ENCODE results near the gene BLMH. TPM values are rescaled to one million over a fixed set of nuclear protein-coding genes. Genes with fewer than 3 reads are reported as not detected.

BLMH gene
- total and polyA plus RNA-seq, 9 of the 15 experiments (the other 6 are each of a cell fraction or from before 2014, with no cell fraction given), result 26.0 to 118 (median 67.3) TPM

DNA sequence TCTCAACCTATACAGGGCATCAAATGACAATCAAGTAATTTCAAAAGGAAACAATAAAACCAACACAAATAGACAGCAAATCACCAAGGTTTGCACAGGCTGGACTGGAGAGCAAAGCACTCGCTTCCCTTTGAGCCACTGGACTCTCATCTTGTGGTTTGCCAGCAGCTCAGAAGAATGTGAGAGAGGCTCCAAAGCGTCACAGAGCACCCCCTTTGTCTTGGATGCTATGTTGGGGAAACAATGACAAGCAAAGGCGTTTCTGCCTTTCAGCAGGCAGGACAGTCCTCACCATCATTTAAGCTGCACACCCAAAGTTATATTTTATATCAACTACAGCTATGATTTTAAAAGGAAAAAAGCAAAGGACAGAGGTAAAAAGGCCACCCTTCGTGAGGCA is 69.5 kb downstream of the BLMH start:
- 26% methylated on average over 4 of the region's 4 CpGs for WGBS (ENCODE audit: insufficient coverage, low coverage, missing lambda C conversion rate)
- Histone ChIP-seq H2AFZ (ENCODE audit: low read depth, low read length) (no peak overlapping the region), H3K4me1 (replicated peaks in 1 of 2; ENCODE audit: control insufficient read depth in 2 of 2, insufficient read depth in 2 of 2, low read length in 2 of 2) (peaks cover 14 to 16% of the 10 kb centered on the region in 2 experiments; a peak in 4 of 5 replicates), H3K9me3 (replicated peaks; ENCODE audit: control insufficient read depth, insufficient read depth, low read depth, low read length) (no peaks in the 10 kb centered on the region), H4K20me1 (replicated peaks; ENCODE audit: control insufficient read depth, insufficient read depth, low read length) (no peaks in the 10 kb centered on the region), H3K4me2 (ENCODE audit: insufficient read depth, low read length) (no peak overlapping the region), H3K79me2 (ENCODE audit: control insufficient read depth, insufficient read depth, low read length) (no peaks in the 10 kb centered on the region), H3K9ac (ENCODE audit: insufficient read depth in 1 of 2, low read depth in 2 of 2, low read length in 2 of 2) (no peak overlapping the region), H3K36me3 (ENCODE audit: control insufficient read depth, insufficient read depth, low read length) (no peaks in the 10 kb centered on the region), H3K4me3 (no peak overlapping the region), H3K27ac (ENCODE audit: extremely low read depth, low read depth, low read length) (no peak overlapping the region), H3K9me1 (ENCODE audit: control insufficient read depth, insufficient read depth, low read length) (no peaks in the 10 kb centered on the region), H3K27me3 (ENCODE audit: control insufficient read depth in 2 of 2, insufficient read depth in 2 of 2, low read length in 2 of 2) (peaks cover 2 to 5% of the 10 kb centered on the region in 2 experiments; a peak in 3 of 5 replicates)
- no TSS peak for BruUV-seq (replicated peaks)
- intact Hi-C loops (cut with micrococcal nuclease), result no loop called here
- CTCF ChIA-PET (ENCODE audit: low intra/inter-chr PET ratio), result interaction anchor here (0.6 kb wide), 1 partner anchor 48 kb away, joined by 3 read pairs; no protein-coding TSS in a partner anchor
- in situ Hi-C loops (cut with MboI), result no loop called here
- DNase-seq (ENCODE audit: extremely low read depth in 1 of 4, low spot score in 3 of 4) (no peak), ATAC-seq (no peak), FAIRE-seq (no peak)
- POLR2A ChIA-PET, result interaction anchor here (0.6 to 1.3 kb wide), 6 partner anchors 9 to 103 kb away, joined by 3 to 12 read pairs (median 3); no protein-coding TSS in a partner anchor
- TF ChIP-seq POLR2AphosphoS2 (IDR thresholded peaks at IDR 0.05; ENCODE audit: low read length) (no peak), CREM (IDR thresholded peaks at IDR 0.05; ENCODE audit: low read depth) (no peak), MXI1 (IDR thresholded peaks at IDR 0.05; ENCODE audit: low read depth, low read length) (no peak), FOXK2 (conservative IDR thresholded peaks at IDR 0.05 in 1 of 2, IDR thresholded peaks at IDR 0.05 in 1 of 2; ENCODE audit: low read depth in 2 of 2) (no peak), ZBTB7A (IDR thresholded peaks at IDR 0.05; ENCODE audit: borderline replicate concordance, control insufficient read depth, low read depth, low read length) (no peak), NR2C2 (CRISPR knock-in tag; IDR thresholded peaks at IDR 0.05) (no peak), NR2C2 (tag; IDR thresholded peaks at IDR 0.05) (no peak), FOXK1 (CRISPR knock-in tag; IDR thresholded peaks at IDR 0.05; ENCODE audit: borderline replicate concordance) (no peak), SMAD2 (IDR thresholded peaks at IDR 0.05; ENCODE audit: low read depth, low read length) (no peak)
- TF ChIP-seq, protein P1, sequence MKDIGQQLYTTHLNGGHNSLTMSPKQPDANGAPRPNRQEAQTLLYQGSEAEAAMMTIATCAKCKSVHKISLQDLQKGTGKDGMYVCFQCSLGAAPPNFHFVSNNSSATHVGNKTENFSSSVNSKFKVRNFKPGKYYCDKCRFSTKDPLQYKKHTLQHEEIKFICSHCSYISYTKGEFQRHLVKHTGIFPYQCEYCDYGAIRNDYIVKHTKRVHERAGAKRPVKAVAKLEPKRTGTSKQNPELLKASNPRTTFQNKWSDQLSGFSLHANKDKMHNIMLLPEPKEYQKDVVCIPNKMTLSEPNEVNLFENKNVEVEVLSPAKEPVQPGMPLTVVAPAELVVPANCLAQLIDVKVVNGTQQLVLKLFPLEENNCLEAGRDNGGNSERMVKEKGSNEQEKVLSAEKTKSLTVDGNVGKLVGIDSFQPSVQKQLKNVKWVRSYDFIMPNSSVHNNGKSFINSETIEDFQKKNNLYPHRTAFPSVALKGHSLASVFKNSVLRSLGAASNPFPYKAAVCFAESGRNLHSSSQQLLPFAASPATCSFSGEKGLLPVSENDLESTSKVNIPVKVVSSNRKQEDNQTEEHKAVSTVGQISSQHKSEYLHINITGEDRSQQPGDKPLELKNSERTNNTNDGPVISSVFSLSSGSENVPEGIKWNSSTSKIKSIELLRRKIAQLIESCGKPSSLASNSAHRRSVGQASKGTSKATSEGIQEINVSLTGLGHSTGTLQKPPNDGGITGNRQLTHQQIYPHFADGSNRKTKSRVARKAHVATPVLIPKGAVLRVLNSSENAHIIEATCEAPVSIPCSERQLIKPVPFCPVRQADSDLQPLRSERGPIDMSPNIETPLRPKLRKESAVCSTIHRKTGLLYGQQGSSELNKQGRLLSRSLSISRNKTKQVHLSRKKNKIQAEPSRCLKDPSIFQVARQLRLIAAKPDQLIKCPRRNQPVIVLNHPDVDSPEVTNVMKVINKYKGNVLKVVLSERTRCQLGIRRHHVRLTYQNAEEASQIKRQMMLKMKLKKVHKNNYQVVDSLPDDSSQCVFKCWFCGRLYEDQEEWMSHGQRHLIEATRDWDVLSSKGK (CRISPR knock-in tag; IDR thresholded peaks at IDR 0.05), result no peak
- TF ChIP-seq, protein P2, sequence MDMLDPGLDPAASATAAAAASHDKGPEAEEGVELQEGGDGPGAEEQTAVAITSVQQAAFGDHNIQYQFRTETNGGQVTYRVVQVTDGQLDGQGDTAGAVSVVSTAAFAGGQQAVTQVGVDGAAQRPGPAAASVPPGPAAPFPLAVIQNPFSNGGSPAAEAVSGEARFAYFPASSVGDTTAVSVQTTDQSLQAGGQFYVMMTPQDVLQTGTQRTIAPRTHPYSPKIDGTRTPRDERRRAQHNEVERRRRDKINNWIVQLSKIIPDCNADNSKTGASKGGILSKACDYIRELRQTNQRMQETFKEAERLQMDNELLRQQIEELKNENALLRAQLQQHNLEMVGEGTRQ (CRISPR knock-in tag; IDR thresholded peaks at IDR 0.05), result no peak
- TF ChIP-seq, protein P3, sequence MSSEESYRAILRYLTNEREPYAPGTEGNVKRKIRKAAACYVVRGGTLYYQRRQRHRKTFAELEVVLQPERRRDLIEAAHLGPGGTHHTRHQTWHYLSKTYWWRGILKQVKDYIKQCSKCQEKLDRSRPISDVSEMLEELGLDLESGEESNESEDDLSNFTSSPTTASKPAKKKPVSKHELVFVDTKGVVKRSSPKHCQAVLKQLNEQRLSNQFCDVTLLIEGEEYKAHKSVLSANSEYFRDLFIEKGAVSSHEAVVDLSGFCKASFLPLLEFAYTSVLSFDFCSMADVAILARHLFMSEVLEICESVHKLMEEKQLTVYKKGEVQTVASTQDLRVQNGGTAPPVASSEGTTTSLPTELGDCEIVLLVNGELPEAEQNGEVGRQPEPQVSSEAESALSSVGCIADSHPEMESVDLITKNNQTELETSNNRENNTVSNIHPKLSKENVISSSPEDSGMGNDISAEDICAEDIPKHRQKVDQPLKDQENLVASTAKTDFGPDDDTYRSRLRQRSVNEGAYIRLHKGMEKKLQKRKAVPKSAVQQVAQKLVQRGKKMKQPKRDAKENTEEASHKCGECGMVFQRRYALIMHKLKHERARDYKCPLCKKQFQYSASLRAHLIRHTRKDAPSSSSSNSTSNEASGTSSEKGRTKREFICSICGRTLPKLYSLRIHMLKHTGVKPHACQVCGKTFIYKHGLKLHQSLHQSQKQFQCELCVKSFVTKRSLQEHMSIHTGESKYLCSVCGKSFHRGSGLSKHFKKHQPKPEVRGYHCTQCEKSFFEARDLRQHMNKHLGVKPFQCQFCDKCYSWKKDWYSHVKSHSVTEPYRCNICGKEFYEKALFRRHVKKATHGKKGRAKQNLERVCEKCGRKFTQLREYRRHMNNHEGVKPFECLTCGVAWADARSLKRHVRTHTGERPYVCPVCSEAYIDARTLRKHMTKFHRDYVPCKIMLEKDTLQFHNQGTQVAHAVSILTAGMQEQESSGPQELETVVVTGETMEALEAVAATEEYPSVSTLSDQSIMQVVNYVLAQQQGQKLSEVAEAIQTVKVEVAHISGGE (CRISPR knock-in tag; IDR thresholded peaks at IDR 0.05), result no peak

Data from K562 (cell line).